ENCODE measurements around the gene ANKRD2. TPM values are rescaled to one million over a fixed set of nuclear protein-coding genes. Genes with fewer than 3 reads are reported as not detected.

Gene ANKRD2
- total RNA-seq, 1 donor = 0.86 TPM

DNA sequence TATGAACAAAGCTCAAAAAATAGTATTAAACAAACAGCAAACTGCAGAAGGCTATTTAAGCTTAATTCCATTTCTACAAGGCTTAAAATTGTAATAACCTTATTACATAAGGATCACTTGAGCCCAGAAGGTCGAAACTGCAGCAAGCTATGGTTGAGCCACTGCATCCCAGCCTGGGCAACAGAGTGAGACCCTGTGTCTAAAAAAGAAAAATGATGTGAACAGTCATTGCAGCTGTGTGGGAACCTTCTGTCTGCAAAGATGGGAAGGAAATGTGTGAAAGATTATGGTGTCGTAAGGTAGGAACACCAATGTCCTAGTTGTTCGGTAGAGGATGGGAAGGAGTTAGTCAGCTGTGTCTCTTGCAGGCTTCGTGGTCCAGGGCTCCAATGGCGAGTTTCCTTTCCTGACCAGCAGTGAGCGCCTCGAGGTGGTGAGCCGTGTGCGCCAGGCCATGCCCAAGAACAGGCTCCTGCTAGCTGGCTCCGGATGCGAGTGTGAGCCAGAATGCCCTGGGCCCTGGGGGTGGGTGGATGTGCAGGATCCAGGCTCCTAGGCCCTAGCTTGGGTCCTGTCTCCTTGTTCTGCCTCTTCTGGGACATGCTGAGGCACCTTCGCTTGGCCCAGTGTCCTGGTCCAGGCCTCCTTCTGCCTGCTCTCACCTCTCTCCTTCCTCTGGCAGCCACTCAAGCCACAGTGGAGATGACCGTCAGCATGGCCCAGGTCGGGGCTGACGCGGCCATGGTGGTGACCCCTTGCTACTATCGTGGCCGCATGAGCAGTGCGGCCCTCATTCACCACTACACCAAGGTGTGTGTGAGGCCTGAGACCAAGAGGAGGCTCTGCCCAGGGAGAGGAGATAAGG is 26.1 kb downstream of the ANKRD2 start:
- no peak overlapping the region for H3K4me3 ChIP-seq (ENCODE audit: low read depth, low read length)
- TF ChIP-seq, protein P1, sequence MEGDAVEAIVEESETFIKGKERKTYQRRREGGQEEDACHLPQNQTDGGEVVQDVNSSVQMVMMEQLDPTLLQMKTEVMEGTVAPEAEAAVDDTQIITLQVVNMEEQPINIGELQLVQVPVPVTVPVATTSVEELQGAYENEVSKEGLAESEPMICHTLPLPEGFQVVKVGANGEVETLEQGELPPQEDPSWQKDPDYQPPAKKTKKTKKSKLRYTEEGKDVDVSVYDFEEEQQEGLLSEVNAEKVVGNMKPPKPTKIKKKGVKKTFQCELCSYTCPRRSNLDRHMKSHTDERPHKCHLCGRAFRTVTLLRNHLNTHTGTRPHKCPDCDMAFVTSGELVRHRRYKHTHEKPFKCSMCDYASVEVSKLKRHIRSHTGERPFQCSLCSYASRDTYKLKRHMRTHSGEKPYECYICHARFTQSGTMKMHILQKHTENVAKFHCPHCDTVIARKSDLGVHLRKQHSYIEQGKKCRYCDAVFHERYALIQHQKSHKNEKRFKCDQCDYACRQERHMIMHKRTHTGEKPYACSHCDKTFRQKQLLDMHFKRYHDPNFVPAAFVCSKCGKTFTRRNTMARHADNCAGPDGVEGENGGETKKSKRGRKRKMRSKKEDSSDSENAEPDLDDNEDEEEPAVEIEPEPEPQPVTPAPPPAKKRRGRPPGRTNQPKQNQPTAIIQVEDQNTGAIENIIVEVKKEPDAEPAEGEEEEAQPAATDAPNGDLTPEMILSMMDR (IDR thresholded peaks at IDR 0.05; ENCODE audit: insufficient read depth, low read depth, low read length) = no peak
- no peak for DNase-seq (ENCODE audit: low read depth)

DNA sequence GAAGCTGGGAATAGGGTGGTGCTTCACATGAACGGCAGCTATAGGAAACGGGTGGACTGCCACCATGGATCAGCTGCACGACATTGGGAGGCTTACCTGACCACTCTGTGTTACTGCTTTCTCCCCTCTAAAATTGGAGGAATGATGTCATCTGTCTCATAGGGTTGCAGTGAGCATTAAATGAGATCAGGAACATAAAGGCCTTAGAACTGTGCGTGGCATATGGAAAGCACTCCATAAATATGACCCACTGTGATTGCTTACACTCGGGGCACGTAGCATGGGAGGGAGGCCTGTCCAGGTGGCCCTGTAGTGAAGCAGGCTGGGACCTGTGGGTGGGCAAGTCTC is 26.7 kb downstream of the ANKRD2 start:
- TF ChIP-seq, protein P1 (IDR thresholded peaks at IDR 0.05; ENCODE audit: insufficient read depth, low read depth, low read length) = no peak
- no peak overlapping the region for H3K4me3 ChIP-seq (ENCODE audit: low read depth, low read length)
- no peak for DNase-seq (ENCODE audit: low read depth)

DNA sequence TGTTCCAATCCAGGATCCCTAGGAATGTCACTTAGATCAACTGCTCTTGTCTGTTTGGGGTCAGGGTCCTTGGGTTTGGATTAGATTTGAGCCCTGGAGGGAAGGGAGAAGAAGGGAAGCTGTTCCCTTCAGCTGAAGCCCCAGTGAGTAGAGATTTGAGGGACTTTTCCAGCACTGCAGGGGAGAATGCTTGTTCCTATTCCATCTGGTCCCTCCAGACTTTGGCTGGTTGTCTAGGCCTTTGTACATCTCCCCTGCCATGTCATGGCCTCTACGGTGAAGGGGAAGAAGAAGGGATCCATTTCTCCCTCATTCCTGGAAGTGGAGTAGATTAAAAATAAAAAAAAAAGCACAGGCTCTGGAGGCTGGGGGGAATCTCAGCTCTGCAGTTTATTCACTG is 28.0 kb downstream of the ANKRD2 start:
- no peak for DNase-seq (ENCODE audit: low read depth)
- no peak overlapping the region for H3K4me3 ChIP-seq (ENCODE audit: low read depth, low read length)
- TF ChIP-seq, protein P1 (IDR thresholded peaks at IDR 0.05; ENCODE audit: insufficient read depth, low read depth, low read length) = no peak

DNA sequence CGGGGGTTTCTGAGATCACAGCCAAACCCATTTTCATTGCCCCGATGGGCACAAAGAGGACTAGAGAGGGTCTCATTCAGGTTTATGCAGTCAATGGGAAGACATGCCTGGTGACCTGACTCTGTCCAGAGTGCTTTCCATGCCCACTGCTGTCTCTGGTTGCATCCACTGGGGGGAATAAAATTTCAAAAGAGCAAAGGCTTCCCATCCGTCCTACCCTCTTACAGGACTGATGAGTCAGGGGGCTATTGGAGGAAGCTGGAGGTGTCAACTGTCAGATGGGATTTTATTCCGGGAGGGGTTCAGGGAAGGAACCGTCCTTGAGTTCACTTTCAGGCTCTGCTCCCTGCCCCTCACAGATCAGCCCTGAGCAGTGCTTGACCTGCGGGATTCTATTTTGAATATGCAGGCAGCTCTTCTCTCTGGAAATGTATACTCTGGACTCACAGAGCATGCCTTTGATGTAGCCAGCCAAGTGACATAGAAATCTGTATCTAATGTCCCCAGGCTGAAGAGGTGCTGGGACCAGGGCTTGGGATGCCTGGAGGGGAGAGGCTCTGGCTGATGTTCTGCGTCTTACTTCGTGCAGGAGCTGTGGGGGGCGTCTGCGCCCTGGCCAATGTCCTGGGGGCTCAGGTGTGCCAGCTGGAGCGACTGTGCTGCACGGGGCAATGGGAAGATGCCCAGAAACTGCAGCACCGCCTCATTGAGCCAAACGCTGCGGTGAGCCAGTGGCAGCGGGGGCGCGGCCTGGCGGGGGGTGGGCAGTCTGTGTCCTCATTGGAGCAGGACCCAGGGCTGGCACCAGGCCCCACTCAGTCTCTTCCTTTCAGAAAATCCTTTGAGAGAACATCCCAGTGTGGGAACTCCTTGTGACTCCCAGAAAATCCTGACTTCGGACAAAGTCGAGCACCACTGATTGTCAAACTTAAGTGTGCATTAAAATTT is 29.0 kb downstream of the ANKRD2 start:
- no peak overlapping the region for H3K4me3 ChIP-seq (ENCODE audit: low read depth, low read length)
- DNase-seq (ENCODE audit: low read depth) = no peak
- TF ChIP-seq, protein P1 (IDR thresholded peaks at IDR 0.05; ENCODE audit: insufficient read depth, low read depth, low read length) = no peak

DNA sequence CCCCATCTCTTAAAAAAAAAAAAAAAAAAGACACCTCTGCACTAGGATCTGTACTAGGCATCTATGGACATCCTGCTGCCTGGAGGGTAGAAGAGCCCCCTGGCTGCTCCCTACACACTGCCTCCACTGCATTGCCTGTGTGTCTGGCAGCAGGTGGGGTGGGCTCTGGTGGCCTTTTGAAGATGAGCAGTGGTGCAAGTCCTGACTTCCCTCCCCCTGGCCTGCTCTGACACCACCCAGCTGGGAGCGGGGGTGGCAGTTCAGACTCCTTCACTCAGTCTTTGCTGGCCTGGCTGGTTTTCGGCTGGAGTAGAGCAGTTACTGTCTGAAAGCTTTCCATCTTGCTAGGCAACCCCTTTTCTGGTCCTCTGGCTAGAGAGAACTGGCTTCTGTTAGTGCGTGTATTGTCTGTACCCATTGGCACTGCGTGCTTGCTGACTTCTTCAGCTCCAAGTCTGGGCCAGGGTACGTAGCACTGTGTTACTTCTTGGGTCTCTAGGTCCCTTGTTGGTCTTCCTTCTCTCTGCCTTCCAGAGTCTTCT is 34.6 kb downstream of the ANKRD2 start:
- TF ChIP-seq, protein P1 (IDR thresholded peaks at IDR 0.05; ENCODE audit: insufficient read depth, low read depth, low read length) = no peak
- DNase-seq (ENCODE audit: low read depth) = no peak
- no peak overlapping the region for H3K4me3 ChIP-seq (ENCODE audit: low read depth, low read length)

DNA sequence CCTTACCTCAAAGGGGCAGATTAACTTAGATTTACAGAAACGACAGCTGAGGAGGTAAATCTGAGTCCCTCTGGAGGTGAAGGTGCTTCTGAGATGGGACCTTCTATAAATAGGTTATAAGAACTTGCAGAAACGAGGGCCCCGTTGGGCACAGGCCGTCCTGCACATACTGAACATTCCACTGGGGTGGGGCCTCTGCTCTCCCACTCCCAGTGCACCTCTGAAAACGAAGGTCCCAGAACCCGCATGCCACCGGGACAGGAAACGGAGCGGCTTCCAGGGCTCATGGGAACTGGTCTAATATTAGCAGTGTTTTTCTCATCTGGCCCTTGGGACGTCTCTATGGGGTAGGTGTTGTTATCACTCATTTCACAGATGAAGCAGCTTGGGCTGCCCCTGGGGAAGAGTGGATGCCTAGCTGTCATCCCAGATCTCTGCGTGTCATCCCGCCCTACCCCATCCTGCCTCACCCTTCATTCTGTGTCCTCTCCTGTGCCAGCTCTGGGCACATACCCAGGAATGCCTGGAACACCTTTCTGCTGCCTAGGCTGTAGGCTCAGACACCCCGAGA is 36.5 kb downstream of the ANKRD2 start:
- H3K4me3 ChIP-seq (ENCODE audit: low read depth, low read length) = no peak overlapping the region
- DNase-seq (ENCODE audit: low read depth) = no peak
- TF ChIP-seq, protein P1 (IDR thresholded peaks at IDR 0.05; ENCODE audit: insufficient read depth, low read depth, low read length) = no peak

Measured in fibroblast of villous mesenchyme (primary cell).